NCI-H526 (cell line): ENCODE data around the gene FANCI.
"Not testable (repeated sequence)": the region's sequence is repeated elsewhere in the genome, so short reads cannot be mapped to it uniquely, and the experiment has no call there.

ENCODE experiments used
- DNase-seq, 2 experiments: peaks; one replicate each; lab custom pipeline; 2025; lab: John Stamatoyannopoulos, UW

FANCI gene

GRCh38 chr15:89225588-89225987 lies 18.2 kb upstream of the FANCI start:
- DNase-seq, result no peak

- DNase-seq, result peak in 1 of 2 experiments; percentile 27
These were observed 17.2 kb upstream of the FANCI start for GRCh38 chr15:89226359-89227221.

- DNase-seq, result no peak
These were observed 16.4 kb upstream of the FANCI start for GRCh38 chr15:89227425-89227824.

GRCh38 chr15:89230277-89230676 lies 13.5 kb upstream of the FANCI start:
- DNase-seq, result no peak

GRCh38 chr15:89231832-89232231 lies 11.9 kb upstream of the FANCI start:
- no peak for DNase-seq

GRCh38 chr15:89239883-89240810 lies 3.6 kb upstream of the FANCI start:
- DNase-seq, result not testable (repeated sequence)

- DNase-seq, result no peak
These were observed 611 bp upstream of the FANCI start for GRCh38 chr15:89243046-89243690.

- DNase-seq, result no peak
These were observed 760 bp downstream of the FANCI start for GRCh38 chr15:89244574-89244903.

- no peak for DNase-seq
These were observed 3.7 kb downstream of the FANCI start for GRCh38 chr15:89247446-89247845.

- no peak for DNase-seq
These were observed 4.8 kb downstream of the FANCI start for GRCh38 chr15:89248584-89248983.

- DNase-seq, result not testable (repeated sequence)
These were observed 6.4 kb downstream of the FANCI start for GRCh38 chr15:89250142-89250541.

- DNase-seq, result not testable (repeated sequence)
These were observed 33.5 kb downstream of the FANCI start for GRCh38 chr15:89277281-89277680.

GRCh38 chr15:89278307-89278706 lies 34.5 kb downstream of the FANCI start:
- no peak for DNase-seq

- no peak for DNase-seq
These were observed 38.9 kb downstream of the FANCI start for GRCh38 chr15:89282631-89283030.

- no peak for DNase-seq
These were observed 39.4 kb downstream of the FANCI start for GRCh38 chr15:89283201-89283600.

GRCh38 chr15:89291934-89292438 lies 48.2 kb downstream of the FANCI start:
- DNase-seq, result no peak

- no peak for DNase-seq
These were observed 49.2 kb downstream of the FANCI start for GRCh38 chr15:89293012-89293411.

- DNase-seq, result no peak
These were observed 56.1 kb downstream of the FANCI start for GRCh38 chr15:89299896-89300295.

- no peak for DNase-seq
These were observed 57.7 kb downstream of the FANCI start for GRCh38 chr15:89301304-89302089.

GRCh38 chr15:89303986-89304385 lies 60.2 kb downstream of the FANCI start:
- DNase-seq, result no peak

GRCh38 chr15:89305395-89305794 lies 61.6 kb downstream of the FANCI start:
- no peak for DNase-seq
